ENCODE results near the gene EIF2D.
"Not testable (repeated sequence)": the region's sequence is repeated elsewhere in the genome, so short reads cannot be mapped to it uniquely, and the experiment has no call there.

GRCh38 chr1:206626396-206626795, 14.1 kb upstream of the EIF2D start:
- not testable (repeated sequence) for TF ChIP-seq CTCF (IDR thresholded peaks at IDR 0.05; ENCODE audit: insufficient read depth, low read length, poor library complexity, severe bottlenecking); EZH2phosphoT487 (conservative IDR thresholded peaks at IDR 0.05; ENCODE audit: low read length)

Data from SU-DHL-6 (cell line).